Activated naive CD8-positive, alpha-beta T cell treated with anti-CD3 and anti-CD28 coated beads, Interleukin-2, amount 50 U/mL, for 24 hours (primary cell): ENCODE results near the gene DYSF.

Source experiments
- ATAC-seq: fragments of 150-1000 bp; cut with Tn5 transposase; one replicate; pipeline ENCODE4 v1.10.0; 2021
- DNase-seq: peaks from one replicate; pipeline ENCODE4 v3.0.0; 2021
- H3K27ac Mint-ChIP-seq: one replicate; pipeline ENCODE4 v1.8.0; 2021; ENCODE audit warnings: mild to moderate bottlenecking, mixed read lengths
- H3K27me3 Mint-ChIP-seq: one replicate; pipeline ENCODE4 v1.8.0; 2021; ENCODE audit warnings: mixed read lengths
- H3K36me3 Mint-ChIP-seq: one replicate; pipeline ENCODE4 v1.8.0; 2021; ENCODE audit warnings: low read depth, mixed read lengths
- H3K4me1 Mint-ChIP-seq: one replicate; pipeline ENCODE4 v1.8.0; 2021; ENCODE audit warnings: mixed read lengths
- H3K4me3 Mint-ChIP-seq: one replicate; pipeline ENCODE4 v1.8.0; 2021; ENCODE audit warnings: mild to moderate bottlenecking, moderate library complexity, mixed read lengths
- H3K9me3 Mint-ChIP-seq: one replicate; pipeline ENCODE4 v1.8.0; 2021; ENCODE audit warnings: mixed read lengths

DYSF gene

GRCh38 chr2:71704688-71705087, 251.3 kb downstream of the DYSF start:
- ATAC-seq (no peak), DNase-seq (no peak)
- no peak overlapping the region for H3K4me3 Mint-ChIP-seq
- no peak overlapping the region for H3K27ac Mint-ChIP-seq
- no peaks in the 10 kb centered on the region for H3K27me3 Mint-ChIP-seq
- H3K4me1 Mint-ChIP-seq = no peaks in the 10 kb centered on the region
- H3K9me3 Mint-ChIP-seq = no peaks in the 10 kb centered on the region
- no peaks in the 10 kb centered on the region for H3K36me3 Mint-ChIP-seq

GRCh38 chr2:71705171-71705960, 252.0 kb downstream of the DYSF start:
- no peak overlapping the region for H3K27ac Mint-ChIP-seq
- no peaks in the 10 kb centered on the region for H3K9me3 Mint-ChIP-seq
- no peaks in the 10 kb centered on the region for H3K36me3 Mint-ChIP-seq
- DNase-seq (no peak), ATAC-seq (no peak)
- no peak overlapping the region for H3K4me3 Mint-ChIP-seq
- no peaks in the 10 kb centered on the region for H3K4me1 Mint-ChIP-seq
- no peaks in the 10 kb centered on the region for H3K27me3 Mint-ChIP-seq

- ATAC-seq (no peak), DNase-seq (no peak)
- H3K36me3 Mint-ChIP-seq = no peaks in the 10 kb centered on the region
- no peak overlapping the region for H3K27ac Mint-ChIP-seq
- no peak overlapping the region for H3K4me3 Mint-ChIP-seq
- H3K27me3 Mint-ChIP-seq = no peaks in the 10 kb centered on the region
- H3K9me3 Mint-ChIP-seq = no peaks in the 10 kb centered on the region
- H3K4me1 Mint-ChIP-seq = no peaks in the 10 kb centered on the region
Observed at GRCh38 chr2:71706121-71706520, 252.8 kb downstream of the DYSF start.

GRCh38 chr2:71706836-71707235, 253.5 kb downstream of the DYSF start:
- ATAC-seq (no peak), DNase-seq (no peak)
- peaks cover 2% of the 10 kb centered on the region for H3K27me3 Mint-ChIP-seq
- no peaks in the 10 kb centered on the region for H3K36me3 Mint-ChIP-seq
- H3K27ac Mint-ChIP-seq = no peak overlapping the region
- H3K9me3 Mint-ChIP-seq = no peaks in the 10 kb centered on the region
- no peak overlapping the region for H3K4me3 Mint-ChIP-seq
- no peaks in the 10 kb centered on the region for H3K4me1 Mint-ChIP-seq

DNA sequence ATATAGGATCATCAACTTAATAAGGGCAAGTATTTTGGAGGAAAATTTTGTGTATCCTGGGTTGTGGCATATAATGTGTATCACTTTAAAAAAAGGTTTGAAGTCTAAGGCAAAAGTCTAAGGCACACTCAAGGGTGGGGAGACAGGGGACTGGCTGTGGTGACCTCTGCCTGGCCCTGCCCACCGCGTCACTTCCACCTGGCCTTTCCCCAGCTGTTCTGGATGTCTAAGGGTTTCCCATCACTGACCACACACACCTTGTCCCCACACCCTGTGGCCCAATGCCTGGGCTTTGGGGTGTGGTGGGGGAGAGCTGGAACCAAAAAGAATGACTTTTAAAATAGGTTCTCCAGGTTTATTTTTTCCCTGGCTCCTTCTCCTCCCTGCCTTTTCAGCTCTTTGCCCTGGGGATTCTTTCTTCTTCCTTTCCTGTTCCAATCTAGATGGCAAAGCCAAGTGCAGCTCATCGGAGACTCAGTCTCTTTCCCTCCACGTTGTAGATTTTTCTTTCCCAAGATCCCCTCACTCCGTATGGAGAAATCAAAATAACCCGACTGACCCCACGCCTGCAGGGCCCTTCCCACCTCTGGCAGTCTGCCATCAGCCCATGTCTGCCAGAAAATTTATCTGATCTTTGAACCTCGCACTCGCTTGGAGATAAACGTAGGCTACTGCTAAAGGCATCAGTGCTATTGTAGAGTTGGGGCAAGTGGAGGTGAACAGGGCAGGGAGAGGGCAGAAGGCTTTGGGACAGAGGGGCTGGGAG, 257.2 kb downstream of the DYSF start:
- Mint-ChIP-seq H3K27ac (no peak overlapping the region), H3K9me3 (no peaks in the 10 kb centered on the region), H3K4me3 (no peak overlapping the region)

DNA sequence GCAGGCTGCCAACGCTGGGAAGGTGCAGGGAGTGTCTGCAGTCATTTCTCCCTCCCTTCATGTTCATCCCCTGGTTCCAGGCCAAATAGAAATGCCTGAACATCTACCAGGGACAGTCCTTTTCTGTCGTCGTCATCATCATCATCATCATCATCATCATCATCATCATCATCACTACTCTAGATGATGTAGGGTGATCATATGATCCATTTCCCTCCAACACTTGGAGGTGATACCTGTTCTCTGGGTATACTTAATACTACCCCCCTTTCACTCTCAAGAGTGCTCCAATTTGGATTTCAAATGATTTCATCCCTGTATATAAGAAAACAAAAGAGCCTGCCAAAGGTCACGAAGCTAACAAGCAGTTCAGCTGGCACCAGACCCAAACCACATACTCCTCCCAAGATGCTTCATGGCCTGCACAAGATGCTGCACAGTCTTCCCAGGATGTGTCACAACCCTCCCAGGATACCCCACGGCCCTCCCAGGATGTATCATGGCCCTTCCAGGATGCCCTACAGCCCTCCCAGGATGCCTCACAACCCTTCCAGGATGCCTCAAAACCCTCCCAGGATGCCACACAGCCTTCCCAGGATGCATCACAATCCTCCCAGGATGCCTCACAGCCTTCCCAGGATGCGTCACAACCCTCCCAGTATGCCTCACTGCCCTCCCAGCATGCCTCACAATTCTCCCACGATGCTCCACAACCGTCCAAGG, 257.9 kb downstream of the DYSF start:
- Mint-ChIP-seq H3K27ac (no peak overlapping the region), H3K36me3 (no peaks in the 10 kb centered on the region), H3K9me3 (no peaks in the 10 kb centered on the region), H3K4me3 (no peak overlapping the region), H3K27me3 (peaks cover 2% of the 10 kb centered on the region), H3K4me1 (no peaks in the 10 kb centered on the region)
- DNase-seq (no peak), ATAC-seq (no peak)

More for the DNA sequence above, 257.2 kb downstream of the DYSF start:
- Mint-ChIP-seq H3K27me3 (peaks cover 2% of the 10 kb centered on the region), H3K36me3 (no peaks in the 10 kb centered on the region), H3K4me1 (no peaks in the 10 kb centered on the region)
- ATAC-seq (no peak), DNase-seq (no peak)

DNA sequence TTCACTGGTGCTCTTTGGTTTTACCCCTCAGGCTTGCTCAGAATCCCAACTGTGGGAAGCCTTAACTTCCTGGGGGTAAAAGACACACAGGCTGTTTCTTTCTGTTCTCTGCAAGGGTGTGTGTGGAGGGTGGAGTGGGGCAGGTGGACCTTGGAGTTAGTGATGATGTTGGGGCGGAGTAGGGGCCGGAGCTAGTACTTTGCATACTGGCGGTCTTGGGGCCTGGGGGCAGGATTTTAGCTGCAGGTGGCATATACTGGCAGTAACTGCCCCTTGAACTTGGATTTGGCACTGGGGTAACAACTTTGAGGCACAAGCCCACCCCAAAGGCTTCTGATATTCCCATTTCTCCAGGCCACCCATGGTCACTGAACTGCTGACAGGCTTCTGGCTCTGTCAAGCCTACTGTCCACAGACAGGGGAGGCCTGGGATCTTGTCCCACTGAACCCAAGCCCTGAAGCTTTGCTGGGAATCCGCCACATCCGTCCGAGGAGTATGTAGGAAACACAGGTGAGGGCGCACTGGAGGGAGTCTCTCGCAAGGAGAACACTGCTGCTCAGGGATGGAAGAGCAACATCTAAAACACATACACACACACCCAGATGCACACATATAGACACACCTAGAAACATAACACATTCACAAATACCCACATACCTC, 258.9 kb downstream of the DYSF start:
- H3K27ac Mint-ChIP-seq = no peak overlapping the region
- DNase-seq (no peak), ATAC-seq (no peak)
- H3K4me3 Mint-ChIP-seq = no peak overlapping the region
- H3K36me3 Mint-ChIP-seq = no peaks in the 10 kb centered on the region
- no peaks in the 10 kb centered on the region for H3K4me1 Mint-ChIP-seq
- H3K27me3 Mint-ChIP-seq = peaks cover 2% of the 10 kb centered on the region
- H3K9me3 Mint-ChIP-seq = no peaks in the 10 kb centered on the region

DNA sequence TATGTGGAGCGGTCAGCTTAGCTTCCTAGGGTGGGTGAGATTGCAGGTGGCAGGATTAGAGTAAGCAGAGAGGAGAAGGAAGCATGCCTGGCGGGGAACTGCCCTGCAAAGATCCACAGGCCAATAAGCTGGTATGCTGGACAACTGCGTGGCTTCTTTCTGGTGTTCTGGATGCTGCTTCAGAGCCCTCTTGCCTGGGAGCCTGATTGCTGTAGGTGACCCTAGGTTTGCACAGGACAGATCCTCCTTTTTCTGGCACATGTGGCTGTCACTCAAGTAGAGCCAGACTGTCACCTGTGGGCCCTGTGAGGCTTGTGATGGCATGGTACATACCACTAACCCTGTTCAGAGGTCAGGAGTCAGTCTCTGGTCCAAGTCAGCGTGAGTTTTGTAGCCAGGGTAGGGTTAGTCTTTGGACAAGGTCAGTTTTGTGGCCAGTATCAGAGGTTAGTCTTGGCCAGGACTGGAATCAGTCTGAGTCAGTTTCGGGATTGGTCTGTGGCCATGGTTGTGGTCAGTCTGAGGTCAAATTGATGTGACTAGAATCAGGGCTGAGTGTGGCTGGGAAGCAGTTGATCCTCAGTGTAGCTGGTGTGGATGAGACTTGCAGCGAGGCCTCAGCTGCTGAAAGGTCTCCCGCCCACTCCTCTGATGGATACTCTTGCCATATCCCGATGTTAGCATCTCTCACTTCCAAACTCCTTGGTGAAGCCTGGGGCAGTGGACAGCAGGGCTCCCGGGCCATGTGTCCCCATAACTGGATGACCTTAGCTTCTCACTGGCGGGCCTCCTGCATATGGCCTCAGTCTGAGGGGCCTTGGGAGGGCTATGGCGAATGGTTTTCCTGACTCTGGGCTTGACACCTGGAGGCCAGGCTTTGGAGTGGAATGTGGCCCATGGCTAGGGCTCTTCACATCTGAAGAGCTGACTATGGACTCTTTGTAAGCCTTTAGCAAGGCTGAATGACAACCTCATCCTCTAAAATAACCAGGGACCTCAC, 260.5 kb downstream of the DYSF start:
- Mint-ChIP-seq H3K36me3 (no peaks in the 10 kb centered on the region), H3K27ac (no peak overlapping the region), H3K27me3 (peaks cover 2% of the 10 kb centered on the region), H3K9me3 (no peaks in the 10 kb centered on the region), H3K4me3 (no peak overlapping the region), H3K4me1 (no peaks in the 10 kb centered on the region)
- no peak for DNase-seq
- ATAC-seq = no peak

DNA sequence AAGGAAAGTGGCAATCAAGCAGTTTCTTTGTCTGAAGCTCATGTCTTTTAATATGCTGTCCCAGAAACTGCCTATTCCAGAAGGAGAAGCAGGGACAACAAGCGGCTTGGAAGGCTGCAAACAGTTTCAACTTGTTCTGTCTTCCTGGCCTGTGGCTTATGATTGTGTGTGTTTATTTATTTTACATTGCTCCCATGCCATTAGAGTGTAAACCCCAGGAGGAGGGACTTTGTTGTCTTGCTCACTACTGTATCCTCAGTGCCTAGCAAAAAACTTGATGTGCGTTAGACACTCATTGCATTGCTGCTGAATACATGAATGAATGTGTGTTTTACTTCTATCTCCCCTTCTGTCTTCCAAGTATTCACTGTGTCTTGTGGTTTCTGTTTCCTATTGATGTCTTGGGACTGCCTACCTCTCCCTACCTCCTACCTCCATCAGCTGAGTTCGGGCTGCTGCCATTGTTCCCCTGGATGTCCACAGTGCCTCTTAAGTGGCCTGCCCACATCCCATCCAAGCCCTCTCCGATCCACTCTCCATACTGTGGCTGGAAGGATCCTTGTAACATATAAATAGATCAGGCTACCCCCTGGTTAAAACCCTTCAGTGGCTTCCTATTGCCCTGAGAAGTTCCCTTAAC, 261.4 kb downstream of the DYSF start:
- Mint-ChIP-seq H3K4me3 (no peak overlapping the region), H3K9me3 (no peaks in the 10 kb centered on the region), H3K27ac (no peak overlapping the region), H3K4me1 (no peaks in the 10 kb centered on the region), H3K36me3 (no peaks in the 10 kb centered on the region), H3K27me3 (peaks cover 2% of the 10 kb centered on the region)
- DNase-seq (no peak), ATAC-seq (no peak)

DNA sequence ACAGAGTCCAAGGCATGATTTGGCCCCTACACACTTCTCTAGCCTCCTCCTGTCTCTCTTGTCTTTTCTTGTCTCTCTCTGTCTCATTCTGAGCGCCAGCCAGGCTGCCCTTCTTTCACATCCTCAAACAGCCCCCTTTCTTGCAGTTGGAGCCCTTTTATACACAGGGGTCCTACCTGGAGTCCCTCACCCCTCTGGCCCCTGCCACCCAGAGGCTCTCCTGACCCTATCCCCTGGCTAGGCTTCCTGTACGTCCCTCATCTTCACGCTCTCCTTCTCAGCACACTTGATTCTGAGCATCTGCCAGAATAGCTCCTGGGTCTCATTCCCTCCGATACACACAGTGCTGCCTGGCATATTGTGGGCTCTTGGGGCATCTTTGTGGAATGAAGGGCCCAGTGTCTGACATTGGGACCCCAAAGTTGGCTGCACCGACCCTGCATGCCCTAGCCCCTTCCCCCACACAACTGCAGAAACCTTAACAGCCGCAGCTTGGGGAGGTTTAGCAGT, 261.9 kb downstream of the DYSF start:
- Mint-ChIP-seq H3K27me3 (peaks cover 2% of the 10 kb centered on the region), H3K36me3 (no peaks in the 10 kb centered on the region), H3K4me1 (no peaks in the 10 kb centered on the region), H3K4me3 (no peak overlapping the region), H3K9me3 (no peaks in the 10 kb centered on the region), H3K27ac (no peak overlapping the region)
- ATAC-seq (no peak), DNase-seq (no peak)

- Mint-ChIP-seq H3K27ac (no peak overlapping the region), H3K36me3 (no peaks in the 10 kb centered on the region), H3K27me3 (peaks cover 2% of the 10 kb centered on the region), H3K4me1 (no peaks in the 10 kb centered on the region), H3K4me3 (no peak overlapping the region), H3K9me3 (no peaks in the 10 kb centered on the region)
- ATAC-seq (no peak), DNase-seq (no peak)
Observed at GRCh38 chr2:71715951-71716696, 262.8 kb downstream of the DYSF start.

DNA sequence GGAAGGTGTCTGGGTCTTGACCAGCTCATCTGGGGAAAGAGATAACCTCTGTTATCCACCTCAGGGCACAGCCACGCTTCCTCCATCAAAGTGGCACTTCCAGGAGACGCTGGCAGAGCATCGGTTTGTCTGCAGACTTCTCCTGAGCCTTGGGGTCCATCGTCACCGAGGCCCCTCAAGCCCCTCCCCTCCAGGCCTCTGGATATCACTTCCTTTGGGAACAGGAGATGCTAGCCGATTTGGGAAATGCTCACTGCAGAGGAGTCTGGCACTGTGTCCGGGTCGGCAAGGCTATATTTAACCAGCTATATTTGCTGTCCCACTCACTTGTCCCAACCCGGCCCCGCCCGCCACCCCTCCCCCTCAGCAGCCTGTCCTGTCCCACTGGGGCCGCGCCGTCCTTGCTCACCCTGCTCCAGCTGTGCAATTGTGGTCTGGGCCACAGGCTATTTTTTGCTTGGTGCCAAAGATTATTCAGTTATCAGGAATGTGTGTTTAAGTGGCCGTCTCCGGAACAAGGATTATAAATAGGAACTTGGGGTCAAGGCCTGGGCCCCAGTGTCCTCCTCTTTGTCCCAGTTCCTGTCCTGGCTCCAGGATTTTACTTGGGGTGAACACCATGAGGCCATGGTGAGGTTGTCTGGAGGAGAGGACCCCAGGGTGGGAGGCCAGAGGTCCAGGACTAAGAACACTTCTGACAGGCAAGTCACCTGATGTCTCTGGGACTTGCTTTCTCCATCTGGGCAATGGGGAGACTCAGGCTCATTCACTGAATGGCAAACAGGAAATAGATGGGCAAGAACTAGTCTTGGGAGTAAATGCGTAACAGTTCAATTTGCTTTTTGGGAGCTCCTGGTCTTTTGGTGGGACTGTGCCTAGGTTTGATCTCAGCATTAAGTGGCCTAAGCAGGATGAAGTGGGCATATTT, 263.6 kb downstream of the DYSF start:
- ATAC-seq (no peak), DNase-seq (no peak)
- no peak overlapping the region for H3K27ac Mint-ChIP-seq
- no peak overlapping the region for H3K4me3 Mint-ChIP-seq
- peaks cover under 1% of the 10 kb centered on the region for H3K9me3 Mint-ChIP-seq
- H3K36me3 Mint-ChIP-seq = no peaks in the 10 kb centered on the region
- no peaks in the 10 kb centered on the region for H3K4me1 Mint-ChIP-seq
- no peaks in the 10 kb centered on the region for H3K27me3 Mint-ChIP-seq
